AG08395 (cell line): Measurements from ENCODE around the gene NPIPB6.

Source experiments
- DNase-seq: peaks from one replicate; pipeline ENCODE4 v3.0.0; 2012; ENCODE audit warnings: mixed read lengths, low spot score

The NPIPB6 gene

DNA sequence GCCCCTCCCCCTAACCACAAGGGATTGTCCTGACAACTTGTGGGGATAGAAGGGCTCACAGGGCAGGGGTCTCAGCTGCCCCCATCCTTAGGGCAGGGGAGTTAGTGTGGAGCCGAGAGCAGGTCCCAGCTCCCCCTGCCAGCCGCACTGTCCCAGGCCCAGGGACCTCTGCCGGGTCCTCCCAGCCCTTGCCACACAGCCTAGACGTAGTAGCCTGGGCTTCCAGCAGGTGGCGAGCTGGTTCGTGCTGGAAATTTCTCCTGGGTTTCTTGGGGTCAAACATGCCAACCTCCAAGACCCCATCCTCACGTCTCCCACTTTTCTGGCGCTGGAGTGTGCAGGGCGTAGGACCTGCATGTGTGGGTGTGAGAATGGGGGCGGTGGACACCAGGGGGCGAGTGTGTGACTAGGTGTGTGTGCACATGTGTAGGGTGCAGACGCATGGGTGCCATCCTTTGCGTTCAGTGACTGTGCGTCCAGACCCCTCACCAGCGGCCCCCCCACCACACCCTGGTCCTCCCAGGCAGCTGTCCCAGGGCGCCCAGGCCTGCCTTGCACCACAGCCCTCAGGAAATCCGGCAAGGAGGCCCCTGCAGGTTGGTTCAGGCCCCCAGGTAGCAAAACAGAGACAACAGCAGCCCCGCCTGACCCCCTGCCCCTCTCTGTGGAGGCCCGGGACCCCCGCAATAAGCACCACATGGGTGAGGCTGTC is 41.5 kb downstream of the NPIPB6 start:
- DNase-seq: peak; percentile 61

DNA sequence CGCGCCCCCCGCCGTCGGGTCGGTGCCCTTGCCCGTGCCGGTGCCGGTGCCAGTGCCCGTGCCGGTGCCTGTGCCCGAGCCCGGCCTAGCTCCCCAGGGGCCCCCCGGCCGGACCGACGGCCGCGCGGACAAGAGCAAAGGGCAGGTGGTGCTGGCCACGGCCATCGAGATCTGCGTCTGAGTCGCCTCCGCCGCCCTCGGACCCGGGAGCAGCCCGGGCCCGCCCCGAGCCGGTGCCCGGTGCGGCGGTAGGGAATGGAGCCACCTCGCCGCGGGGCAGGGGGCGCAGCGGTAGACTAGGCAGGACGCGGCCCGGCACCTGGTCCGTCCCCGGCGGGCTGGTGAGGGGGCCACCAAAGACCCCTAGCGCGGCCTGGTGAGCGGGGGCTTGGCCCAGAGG is 42.6 kb downstream of the NPIPB6 start:
- DNase-seq: no peak

DNA sequence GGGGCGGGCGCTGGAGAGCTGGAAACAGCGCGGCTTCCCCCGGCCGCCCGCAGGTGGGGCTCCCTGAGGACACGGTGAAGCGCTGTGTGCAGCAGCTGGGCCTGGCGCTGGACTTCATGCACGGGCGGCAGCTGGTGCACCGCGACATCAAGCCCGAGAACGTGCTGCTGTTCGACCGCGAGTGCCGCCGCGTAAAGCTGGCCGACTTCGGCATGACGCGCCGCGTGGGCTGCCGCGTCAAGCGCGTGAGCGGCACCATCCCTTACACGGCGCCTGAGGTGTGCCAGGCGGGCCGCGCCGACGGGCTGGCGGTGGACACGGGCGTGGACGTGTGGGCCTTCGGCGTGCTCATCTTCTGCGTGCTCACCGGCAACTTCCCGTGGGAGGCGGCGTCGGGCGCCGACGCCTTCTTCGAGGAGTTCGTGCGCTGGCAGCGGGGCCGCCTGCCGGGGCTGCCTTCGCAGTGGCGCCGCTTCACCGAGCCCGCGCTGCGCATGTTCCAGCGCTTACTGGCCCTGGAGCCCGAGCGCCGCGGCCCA is 43.2 kb downstream of the NPIPB6 start:
- no peak for DNase-seq

DNA sequence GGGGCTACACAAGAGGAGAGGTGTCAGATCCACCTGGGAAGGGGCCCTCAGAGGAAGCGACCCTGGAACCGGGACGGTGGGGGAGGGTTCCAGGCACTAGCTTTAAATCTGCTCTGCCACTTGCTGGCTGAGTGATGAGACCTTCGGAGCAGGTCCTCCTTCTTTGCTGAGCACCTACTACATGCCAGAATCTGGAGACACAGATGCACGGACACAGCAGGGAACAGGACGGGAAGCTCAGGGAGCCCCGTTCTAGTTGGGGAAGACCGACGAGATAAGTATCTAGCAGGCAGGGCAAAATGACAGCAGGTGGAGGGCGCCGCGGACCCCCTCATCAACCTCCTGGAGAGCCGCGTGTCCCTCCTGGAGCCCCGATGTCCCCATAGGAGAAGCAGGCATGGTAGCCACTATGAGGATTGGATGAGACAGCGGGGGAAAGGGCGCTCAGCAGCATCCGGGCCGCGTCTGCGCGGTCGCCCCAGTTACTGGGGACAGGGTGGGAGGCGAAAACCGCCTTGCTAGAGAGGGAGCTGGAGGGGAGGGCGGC is 43.8 kb downstream of the NPIPB6 start:
- DNase-seq: no peak

DNA sequence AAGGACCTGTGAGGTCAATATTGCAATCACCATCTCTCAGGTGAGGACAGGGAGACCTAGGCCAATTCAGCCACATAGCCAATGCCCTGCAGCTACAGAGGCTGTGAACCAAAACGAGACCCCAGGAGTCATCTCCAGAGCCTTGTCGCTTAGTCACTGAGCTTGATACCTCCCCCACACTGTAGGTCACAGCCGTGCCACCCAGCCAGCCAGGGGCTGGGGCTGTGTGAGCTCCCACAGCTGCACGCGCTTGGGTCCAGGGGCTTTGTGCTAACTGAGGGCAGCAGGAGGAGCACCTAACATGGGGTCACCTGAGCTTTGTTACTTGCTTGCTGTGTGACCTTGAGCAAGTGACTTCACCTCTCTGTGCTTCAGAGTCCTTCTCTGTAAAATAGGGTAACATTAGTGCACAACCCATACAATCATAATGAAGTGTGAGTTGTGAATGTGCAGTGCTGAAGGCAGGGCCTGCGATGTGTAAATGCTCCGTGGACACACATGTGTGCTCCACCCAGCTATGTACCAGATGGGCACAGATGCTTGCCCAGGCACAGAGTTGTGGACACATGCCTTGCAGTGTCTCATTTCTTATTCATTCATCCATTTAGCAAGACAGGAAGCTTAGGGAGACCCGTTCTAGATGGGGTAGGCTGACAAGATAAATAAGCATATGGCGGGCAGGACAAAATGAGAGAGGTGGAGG is 45.1 kb downstream of the NPIPB6 start:
- no peak for DNase-seq

DNA sequence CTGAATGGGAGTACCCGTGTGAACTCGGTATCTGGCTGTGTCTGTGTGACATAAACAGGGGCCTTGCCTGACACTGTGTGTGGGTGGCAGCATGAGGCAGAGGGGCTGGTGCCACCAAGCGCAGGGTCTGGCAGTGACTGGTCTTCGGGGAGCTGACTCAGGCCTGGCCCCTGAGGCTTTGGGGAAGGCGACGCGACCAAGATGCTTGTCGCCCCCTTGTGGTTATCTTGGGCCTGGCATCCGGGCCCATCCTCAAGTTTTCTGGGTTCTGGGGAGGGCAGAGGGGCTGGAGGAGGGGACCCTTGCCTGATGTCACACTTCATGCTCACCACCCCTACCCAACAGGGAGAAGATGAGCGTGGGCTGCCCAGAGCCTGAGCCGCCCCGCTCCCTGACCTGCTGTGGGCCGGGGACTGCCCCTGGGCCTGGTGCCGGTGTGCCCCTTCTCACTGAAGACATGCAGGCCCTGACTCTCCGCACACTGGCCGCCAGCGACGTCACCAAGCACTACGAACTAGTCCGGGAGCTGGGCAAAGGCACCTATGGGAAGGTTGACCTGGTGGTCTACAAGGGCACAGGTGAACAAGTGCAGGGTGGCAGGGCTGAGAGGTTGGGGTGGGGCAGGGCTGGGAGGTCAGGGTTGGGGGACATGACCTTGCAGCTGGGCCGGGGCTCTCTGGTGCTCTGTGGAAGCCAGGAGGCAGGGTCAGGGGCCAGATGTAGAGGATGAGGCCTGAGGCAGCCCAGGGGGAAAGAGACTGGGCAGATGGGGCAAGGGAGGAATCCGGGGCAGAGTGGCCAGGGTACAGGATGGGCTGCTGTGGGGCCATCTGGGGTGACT is 46.0 kb downstream of the NPIPB6 start:
- peak; percentile 65 for DNase-seq

DNA sequence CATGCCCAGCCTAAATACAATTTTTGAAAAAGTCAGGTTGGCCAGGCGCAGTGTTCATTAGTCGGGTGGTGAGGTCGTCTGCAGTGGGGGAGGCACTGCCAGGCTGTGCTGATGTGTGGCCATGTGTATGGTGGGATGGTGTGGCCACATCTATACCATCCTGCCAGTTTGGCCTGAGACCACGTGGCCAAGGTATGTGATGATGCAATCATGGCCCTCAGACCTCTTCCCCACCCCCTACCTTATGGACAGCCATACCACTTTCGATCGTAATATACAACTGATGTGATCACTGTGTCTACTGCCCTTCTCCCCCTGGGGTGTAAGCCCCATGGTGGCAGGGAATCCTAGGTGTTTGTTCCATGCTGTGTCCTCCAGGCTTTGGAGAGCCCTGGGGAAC is 47.3 kb downstream of the NPIPB6 start:
- no peak for DNase-seq

DNA sequence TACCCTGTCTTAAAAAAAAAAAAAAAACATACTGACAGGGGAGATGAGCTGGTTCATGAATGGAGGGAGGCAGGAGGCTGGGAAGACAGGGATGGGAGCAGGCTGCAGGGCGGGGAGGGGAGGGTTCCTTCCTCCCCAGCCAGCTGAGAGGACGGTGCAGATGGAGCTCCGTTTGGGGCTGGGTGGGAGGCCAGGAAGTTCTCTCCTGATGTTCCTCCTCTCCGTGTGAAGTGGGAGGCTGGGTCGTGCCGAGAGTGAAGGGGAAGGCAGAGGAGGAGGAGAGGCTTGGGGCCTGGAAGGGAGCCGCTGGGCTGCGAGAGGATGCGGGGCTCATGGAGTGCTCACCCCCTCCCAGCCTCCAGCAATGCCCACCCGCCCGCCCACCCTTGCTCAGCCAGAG is 49.7 kb downstream of the NPIPB6 start:
- no peak for DNase-seq

DNA sequence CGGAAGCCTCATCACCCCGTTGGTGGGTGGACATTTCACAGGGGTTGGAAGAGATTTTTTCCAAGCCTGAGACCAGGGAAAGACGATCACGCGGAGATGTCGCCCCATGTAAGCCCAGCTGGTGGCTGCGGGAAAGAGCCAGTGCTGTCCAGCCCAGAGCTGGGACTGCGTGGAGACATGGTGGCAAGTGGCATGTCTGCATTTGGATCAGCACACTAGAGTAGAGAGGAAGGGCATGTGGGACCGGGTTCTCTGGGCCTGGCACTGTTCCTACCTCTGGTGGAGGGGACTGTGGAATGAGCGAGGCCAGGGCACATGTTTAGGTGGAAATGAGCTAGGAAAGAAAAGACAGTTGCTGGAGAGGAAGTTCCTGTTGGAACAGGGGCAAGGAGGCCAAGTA is 51.0 kb downstream of the NPIPB6 start:
- no peak for DNase-seq

DNA sequence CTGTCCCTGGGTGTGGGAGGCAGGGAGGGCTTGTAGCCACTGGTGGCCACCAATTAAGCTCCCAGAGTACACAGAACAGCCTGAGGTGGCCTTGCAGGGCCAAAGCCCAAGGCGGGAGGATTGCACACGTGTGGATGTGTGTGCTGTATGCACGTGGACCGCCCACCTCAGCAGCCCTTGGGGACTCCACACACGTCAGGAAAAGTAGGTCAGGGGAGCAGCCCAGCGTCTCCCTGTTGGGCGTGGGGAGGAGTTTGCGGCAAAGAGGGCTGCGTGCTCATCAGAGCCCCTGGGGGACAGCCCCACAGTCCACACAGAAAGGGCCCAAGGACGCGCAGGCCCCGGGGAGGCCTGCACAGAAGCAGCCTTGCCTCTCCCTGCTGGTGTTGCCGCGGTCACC is 51.4 kb downstream of the NPIPB6 start:
- no peak for DNase-seq

DNA sequence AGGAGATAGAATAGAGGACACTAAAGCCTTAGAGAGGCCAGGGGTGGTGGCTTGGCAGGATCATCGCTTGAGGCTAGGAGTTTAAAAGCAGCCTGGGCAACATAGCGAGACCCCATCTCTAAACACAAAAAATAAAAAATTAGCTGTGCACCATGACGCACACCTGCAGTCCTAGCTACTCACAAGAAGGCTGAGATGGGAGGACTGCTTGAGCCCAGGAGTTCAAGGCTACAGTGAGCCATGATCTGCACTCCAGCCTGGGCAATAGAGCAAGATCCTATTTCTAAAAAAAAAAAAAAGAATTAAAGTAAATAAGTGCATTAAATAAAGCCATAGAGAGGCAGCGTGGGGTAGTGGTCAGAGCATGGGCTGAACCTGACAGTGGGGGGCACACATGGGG is 51.9 kb downstream of the NPIPB6 start:
- no peak for DNase-seq

DNA sequence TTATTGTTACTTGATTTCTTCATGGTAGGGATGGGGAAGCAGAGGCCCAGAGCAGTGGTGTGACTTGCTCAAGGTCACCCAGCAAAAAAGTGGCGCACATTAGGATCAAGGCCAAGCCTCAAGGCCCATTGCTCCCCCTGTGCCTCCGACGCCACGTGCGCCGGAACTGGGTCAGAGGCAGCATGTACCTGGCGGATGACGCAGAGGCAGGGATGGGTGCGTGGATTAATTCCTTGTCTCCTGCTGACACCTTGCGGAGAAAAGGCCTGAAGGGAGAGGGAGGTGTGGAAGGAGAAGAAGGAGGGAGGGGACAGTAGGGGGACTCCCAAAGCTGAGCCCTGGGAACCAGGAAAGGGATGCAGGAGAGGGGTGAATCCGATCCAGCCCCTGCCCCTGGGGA is 52.5 kb downstream of the NPIPB6 start:
- DNase-seq: no peak

DNA sequence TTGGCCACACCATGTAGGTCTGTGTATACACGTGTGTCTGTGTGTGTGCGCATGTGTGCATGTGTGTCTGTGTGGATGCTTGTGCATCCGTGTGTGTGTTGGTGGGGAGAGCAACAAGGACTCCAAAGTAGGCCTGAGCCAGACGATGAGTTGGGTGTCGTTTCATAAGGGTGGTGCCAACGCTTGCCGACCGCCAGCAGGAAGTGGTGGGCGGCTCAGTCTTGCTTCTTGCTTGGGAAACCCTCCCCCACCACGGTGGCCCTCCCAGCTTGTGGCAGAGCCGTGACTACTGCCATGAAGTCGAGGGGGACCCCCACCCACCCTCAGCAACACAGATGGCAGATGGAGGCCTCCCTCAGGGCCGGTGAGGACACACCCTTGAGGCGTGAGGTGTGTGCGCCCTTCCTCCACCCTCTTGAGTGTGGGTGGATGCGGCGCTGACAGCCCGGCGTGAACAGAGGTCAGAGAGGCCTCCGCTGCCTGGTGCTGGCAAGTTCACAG is 53.4 kb downstream of the NPIPB6 start:
- no peak for DNase-seq

DNA sequence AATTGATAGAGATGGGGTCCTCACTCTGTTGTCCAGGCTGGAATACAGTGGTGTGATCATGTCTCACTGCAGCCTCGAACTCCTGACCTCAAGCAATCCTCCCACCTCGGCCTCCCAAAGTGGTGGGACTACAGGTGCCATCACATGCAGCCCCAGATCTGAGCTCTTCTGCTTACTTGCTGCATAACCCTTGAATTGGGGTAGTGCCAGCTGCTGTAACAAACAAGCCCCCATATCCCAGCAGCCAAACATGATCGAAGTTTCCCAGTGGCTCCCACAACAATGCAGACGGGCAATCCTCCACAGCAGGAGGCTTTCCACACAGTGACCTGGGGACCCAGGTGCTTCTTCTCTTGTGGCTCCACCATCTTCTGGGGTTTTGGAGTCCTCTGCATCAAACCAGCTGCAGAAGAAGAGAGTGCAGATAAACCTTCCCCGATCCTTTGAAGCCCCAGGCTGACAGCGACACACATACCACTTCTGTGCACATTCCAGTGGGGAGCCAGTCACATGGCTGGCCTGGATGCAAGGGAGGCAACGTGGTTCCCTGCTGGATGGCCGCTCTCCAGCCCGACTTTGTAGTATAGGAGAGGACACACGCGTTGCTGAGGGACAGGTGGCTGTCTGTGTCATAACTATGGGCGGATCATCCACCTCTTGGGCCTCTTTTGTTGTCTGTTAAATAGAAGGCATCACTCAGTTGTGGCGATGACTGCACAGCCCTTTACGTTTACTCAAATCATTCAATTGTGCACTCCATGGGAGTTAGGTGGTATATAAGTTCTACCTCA is 54.3 kb downstream of the NPIPB6 start:
- no peak for DNase-seq

DNA sequence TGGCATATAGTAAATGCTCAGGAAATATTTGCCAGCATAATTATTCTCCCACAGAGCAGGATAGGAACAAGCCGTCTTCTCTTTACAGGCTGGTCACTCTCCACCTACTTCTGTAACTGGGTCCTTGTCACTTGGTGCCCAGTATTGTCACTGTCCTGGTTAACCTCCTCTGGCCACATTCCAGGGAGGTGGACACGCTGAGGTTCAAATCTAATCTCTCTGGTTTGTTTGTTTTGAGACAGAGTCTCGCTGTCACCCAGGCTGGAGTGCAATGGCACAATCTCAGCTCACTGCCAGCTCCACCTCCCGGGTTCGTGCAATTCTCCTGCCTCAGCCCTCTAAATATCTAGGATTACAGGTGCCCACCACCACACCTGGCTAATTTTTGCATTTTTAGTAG is 55.4 kb downstream of the NPIPB6 start:
- DNase-seq: no peak

DNA sequence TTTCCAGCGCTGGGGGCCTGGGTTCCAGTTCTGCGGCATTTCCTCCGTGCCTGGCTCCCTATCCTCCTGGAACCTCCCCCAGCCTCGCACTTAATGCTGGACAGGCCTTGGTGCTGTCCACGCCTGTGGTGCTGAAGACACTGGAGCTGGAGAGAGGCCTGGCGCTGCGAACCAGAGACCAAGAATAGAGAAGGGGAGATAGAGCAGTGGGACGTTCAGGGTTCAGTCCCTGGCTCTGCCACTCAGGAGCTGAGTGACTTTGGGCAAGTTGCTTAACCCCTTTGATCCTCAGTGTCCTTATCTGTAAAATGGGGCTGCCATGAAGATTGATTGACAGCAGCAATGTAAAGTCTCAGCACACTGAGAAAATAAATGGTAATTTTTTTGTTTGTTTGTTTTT is 59.1 kb downstream of the NPIPB6 start:
- peak; percentile 33 for DNase-seq

DNA sequence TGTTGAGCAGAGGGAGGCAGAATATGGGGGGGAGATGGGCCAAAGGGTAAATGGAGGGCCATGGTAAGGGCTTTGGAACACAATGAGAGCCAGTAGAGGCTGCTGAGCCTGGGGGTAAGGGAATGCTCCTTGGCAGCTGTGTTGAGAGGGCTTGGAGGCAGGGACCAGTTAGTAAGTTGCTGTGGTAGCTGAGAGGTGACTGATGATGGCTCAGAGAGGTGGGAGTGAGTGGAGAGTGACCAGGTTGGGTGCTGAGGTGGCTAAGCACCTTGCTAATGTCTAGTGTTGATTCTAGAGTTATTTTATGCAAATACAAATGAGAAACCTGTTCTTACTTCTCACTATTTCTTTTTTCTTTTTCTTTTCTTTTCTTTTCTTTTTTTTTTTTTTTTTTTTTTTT is 60.2 kb downstream of the NPIPB6 start:
- DNase-seq: no peak

DNA sequence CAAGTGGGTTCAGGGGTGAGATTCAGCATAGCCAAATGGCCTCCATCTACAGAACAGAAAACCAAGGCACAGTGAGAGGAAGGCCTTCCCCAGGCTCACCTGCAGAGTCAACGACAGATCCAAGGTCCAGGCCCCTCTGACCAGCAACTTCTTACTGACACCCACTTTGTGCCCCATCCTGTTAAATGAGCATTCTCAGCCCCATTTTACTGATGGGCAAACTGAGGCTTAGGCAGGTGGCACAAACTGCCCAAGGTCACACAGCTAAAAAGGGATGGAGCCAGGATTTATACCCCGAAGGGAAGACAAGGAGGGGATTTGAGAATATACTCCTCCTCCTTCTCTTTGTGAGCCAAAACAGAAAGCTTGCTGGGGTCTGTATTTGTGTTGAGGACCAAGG is 61.7 kb downstream of the NPIPB6 start:
- DNase-seq: no peak

DNA sequence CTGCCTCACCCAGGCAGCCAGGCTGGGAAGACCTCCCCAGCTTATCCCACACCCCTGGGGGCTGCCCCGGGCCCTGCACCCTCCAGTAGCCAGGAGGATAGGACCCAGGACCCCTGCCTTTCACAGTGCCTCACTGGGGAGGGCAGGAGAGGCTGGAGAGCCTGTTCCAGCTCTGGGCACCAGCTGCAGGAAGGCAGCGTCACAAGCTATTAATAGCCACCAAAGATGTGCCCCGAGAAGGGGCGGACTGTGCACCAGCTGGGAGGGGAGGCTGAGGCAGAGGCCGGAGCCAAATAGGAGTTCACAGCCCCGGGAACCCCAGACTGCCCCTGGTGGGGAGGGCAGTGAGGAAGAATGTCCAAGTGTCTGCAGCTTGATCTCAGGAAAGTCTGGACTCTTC is 62.2 kb downstream of the NPIPB6 start:
- DNase-seq: no peak

DNA sequence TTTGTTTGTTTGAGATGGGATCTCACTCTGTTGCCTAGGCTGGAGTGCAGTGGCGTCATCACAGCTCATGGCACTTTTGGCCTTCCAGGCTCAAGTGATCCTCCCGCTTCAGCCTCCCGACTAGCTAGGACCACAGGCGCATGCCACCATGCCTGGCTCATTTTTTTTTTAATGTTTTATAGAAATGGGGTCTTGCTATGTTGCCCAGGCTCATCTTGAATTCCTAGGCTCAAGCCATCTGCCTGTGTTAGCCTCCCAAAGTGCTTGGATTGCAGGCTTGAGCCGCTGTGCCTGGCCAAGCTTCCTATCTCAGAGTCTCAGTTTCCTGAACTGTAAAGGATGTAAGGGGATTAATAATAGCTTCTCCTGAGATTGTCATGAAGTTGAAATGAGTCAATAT is 63.0 kb downstream of the NPIPB6 start:
- no peak for DNase-seq

DNA sequence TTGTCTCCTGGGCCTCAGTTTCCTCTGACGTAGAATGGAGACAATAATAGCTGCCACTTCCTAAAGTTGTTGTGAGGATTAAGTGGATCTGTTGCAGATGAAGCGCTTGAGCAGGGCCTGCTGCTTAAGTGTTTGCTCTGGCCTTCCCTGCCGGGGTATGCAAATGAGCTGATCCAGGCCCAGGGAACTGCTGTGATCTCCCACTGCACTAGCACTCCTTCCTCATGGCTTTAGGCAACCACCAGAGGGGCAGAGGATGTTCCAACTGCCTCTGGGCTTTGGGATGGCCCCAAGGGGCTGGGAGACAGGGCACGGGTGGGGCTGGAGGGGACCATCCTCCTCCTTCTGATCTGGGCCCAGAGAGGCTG is 64.8 kb downstream of the NPIPB6 start:
- DNase-seq: no peak
